ENCODE measurements around the gene ZBTB34.
A peak's percentile ranks its signal among the peaks of the same experiment; 100 is the strongest.

Gene ZBTB34

DNA sequence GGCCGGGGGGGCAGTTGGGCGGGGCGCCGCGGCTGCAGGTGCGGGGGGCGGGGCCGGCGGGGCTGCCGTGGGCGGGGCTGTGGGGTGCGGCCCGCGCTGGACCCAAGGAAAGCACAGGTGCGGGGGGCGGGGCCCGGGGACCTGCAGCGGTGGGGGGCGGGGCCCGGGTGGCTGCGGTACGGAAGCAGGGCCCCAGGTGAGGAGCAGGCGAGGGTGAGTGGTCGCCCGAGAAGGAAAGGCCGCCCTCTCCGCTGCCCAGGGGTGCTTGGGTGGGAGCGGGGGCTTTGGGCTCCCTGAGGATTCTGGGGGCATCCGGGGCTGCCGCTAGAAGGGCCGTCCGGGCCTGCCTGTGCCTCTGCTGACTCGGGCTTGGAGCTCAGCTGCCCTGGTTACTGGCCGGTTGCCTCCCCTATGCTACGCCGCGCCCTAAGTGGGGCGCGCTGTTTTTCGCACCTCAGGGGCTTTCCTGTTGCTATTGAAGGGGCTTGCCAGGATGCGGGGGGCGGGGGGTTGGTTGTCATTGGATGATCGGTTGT lies 54.9 kb downstream of the ZBTB34 start:
- Histone ChIP-seq H3F3A (ENCODE audit: control insufficient read depth, insufficient read depth) (no peaks in the 10 kb centered on the region), H3K4me2 (ENCODE audit: low read length) (peak overlapping the region; percentile 71), H3K79me2 (ENCODE audit: control insufficient read depth, low read length) (no peaks in the 10 kb centered on the region), H3K9me3 (ENCODE audit: control insufficient read depth, insufficient read depth, low read length) (no peaks in the 10 kb centered on the region), H3K27me3 (ENCODE audit: control insufficient read depth, low read length) (peaks cover 11% of the 10 kb centered on the region; the same call in 1 of the 2 replicates), H3K27ac (ENCODE audit: low read depth, low read length) (no peak overlapping the region), H3K36me3 (ENCODE audit: control insufficient read depth, low read length) (no peaks in the 10 kb centered on the region), H3K4me1 (ENCODE audit: control insufficient read depth, low read length) (peaks cover 12% of the 10 kb centered on the region), H4K20me1 (ENCODE audit: control insufficient read depth, insufficient read depth, low read depth, low read length) (peaks cover 6% of the 10 kb centered on the region; the same call in 1 of the 2 replicates), H3K9me2 (replicated peaks; ENCODE audit: control insufficient read depth, low read length) (no peaks in the 10 kb centered on the region), H3K4me3 (ENCODE audit: low read length) (peak overlapping the region; percentile 68)
- TF ChIP-seq CTCF (IDR thresholded peaks at IDR 0.05; ENCODE audit: low read depth, low read length, poor library complexity, severe bottlenecking), result no peak
- no peak for TF ChIP-seq EZH2phosphoT487 (IDR thresholded peaks at IDR 0.05; ENCODE audit: borderline replicate concordance, low read length)

DNA sequence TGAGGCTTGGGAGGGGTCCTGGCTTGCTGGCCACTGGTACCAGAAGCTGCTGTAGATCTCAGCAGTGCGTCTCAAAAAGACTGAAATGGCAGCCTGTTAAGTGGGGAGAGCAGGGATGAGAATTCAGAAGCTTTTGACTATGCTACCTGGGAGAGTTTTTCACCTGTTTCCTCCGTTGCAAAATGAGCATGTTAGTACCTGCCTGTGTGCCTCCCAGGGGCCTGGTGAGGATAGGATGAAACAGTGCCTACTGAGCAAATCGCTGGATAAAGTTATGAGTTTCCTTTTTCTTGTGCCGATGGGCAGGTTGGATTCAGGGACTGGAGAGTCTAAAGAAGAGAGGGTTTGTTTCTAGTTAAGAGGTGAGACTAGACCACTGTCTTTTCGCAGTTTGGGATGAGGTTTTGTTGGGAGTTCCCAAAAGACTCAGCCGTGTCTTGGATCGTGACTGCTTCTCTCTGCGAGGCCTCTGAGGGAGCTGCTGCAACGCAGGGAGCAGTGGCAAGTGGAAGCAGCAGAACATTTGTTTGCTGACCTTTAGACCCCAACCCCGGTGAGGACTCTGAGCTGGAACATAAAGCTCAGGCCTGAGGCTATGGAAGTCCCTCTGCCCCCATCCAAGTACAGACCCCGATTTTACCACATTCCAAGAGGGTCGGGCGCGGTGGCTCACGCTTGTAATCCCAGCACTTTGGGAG lies 55.6 kb downstream of the ZBTB34 start:
- H3K4me2 ChIP-seq (ENCODE audit: low read length), result peak overlapping the region; percentile 71
- peaks cover 12% of the 10 kb centered on the region for H3K4me1 ChIP-seq (ENCODE audit: control insufficient read depth, low read length)

DNA sequence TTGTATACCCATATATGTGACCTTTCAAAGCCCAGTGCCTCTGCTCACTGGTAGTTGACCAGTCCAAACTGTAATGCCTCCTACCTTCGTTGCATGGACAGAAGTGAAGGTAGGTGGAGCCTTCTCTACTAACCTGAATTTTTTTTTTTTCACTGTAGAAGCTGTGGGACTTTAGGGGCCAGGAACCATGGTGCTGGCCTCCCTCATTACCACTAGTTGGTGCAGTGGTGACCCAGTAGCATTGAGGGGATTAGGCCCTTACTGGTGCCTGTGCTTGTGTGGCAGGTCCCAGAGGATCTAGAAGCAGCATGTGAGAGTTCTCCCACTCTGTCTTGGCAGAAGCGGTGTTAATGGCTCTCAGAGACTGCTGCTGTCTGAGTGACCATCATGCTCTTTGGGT lies 56.5 kb downstream of the ZBTB34 start:
- H3K36me3 ChIP-seq (ENCODE audit: control insufficient read depth, low read length), result no peaks in the 10 kb centered on the region
- peaks cover 11% of the 10 kb centered on the region; the same call in 1 of the 2 replicates for H3K27me3 ChIP-seq (ENCODE audit: control insufficient read depth, low read length)
- H3K79me2 ChIP-seq (ENCODE audit: control insufficient read depth, low read length), result no peaks in the 10 kb centered on the region
- H3K4me3 ChIP-seq (ENCODE audit: low read length), result no peak overlapping the region
- H3K9me3 ChIP-seq (ENCODE audit: control insufficient read depth, insufficient read depth, low read length), result no peaks in the 10 kb centered on the region
- no peaks in the 10 kb centered on the region for H3K9me2 ChIP-seq (replicated peaks; ENCODE audit: control insufficient read depth, low read length)
- no peaks in the 10 kb centered on the region for H3F3A ChIP-seq (ENCODE audit: control insufficient read depth, insufficient read depth)
- H3K27ac ChIP-seq (ENCODE audit: low read depth, low read length), result no peak overlapping the region
- peaks cover 12% of the 10 kb centered on the region for H3K4me1 ChIP-seq (ENCODE audit: control insufficient read depth, low read length)
- H3K4me2 ChIP-seq (ENCODE audit: low read length), result no peak overlapping the region
- peaks cover 6% of the 10 kb centered on the region; the same call in 1 of the 2 replicates for H4K20me1 ChIP-seq (ENCODE audit: control insufficient read depth, insufficient read depth, low read depth, low read length)
- no peak for TF ChIP-seq EZH2phosphoT487 (IDR thresholded peaks at IDR 0.05; ENCODE audit: borderline replicate concordance, low read length)
- peak; percentile 26 for TF ChIP-seq CTCF (IDR thresholded peaks at IDR 0.05; ENCODE audit: low read depth, low read length, poor library complexity, severe bottlenecking)

More for the DNA sequence above, 55.6 kb downstream of the ZBTB34 start:
- Histone ChIP-seq H3K9me3 (ENCODE audit: control insufficient read depth, insufficient read depth, low read length) (no peaks in the 10 kb centered on the region), H3K79me2 (ENCODE audit: control insufficient read depth, low read length) (no peaks in the 10 kb centered on the region), H3K27me3 (ENCODE audit: control insufficient read depth, low read length) (peaks cover 11% of the 10 kb centered on the region; the same call in 1 of the 2 replicates), H3K36me3 (ENCODE audit: control insufficient read depth, low read length) (no peaks in the 10 kb centered on the region), H3F3A (ENCODE audit: control insufficient read depth, insufficient read depth) (no peaks in the 10 kb centered on the region), H3K4me3 (ENCODE audit: low read length) (peak overlapping the region; percentile 68), H3K27ac (ENCODE audit: low read depth, low read length) (no peak overlapping the region), H3K9me2 (replicated peaks; ENCODE audit: control insufficient read depth, low read length) (no peaks in the 10 kb centered on the region), H4K20me1 (ENCODE audit: control insufficient read depth, insufficient read depth, low read depth, low read length) (peaks cover 6% of the 10 kb centered on the region; the same call in 1 of the 2 replicates)
- TF ChIP-seq CTCF (IDR thresholded peaks at IDR 0.05; ENCODE audit: low read depth, low read length, poor library complexity, severe bottlenecking), result no peak
- TF ChIP-seq EZH2phosphoT487 (IDR thresholded peaks at IDR 0.05; ENCODE audit: borderline replicate concordance, low read length), result no peak

Data from DOHH2 (cell line).